PC-3 (cell line): ENCODE data around the gene CDK15. TPM values are rescaled to one million over a fixed set of nuclear protein-coding genes. Genes with fewer than 3 reads are reported as not detected.

Experiments used
- ATAC-seq: fragments of 200-7000 bp; cut with Tn5 transposase; 2 replicates; pipeline ENCODE4 v1.9.1; 2020; ENCODE audit warnings: mild to moderate bottlenecking, moderate library complexity
- BruUV-seq: library from RNA; stranded (reverse); fragments of 400-500 nt; replicated peaks from 2 replicates; lab custom pipeline; 2021; lab: Mats Ljungman, UMichigan
- CTCF ChIA-PET: fragments of 300-600 bp; sonication (Branson Sonifier 250); formaldehyde crosslinking; loops from one replicate; lab custom pipeline; 2022; ENCODE audit warnings: antibody characterized with exemption; lab: Charles Lee
- POLR2A ChIA-PET: fragments of 300-600 bp; sonication (Branson Sonifier 250); formaldehyde crosslinking; loops from one replicate; lab custom pipeline; 2022; ENCODE audit warnings: antibody characterized with exemption; ENCODE audit not compliant: unreplicated experiment; lab: Charles Lee
- DNase-seq: peaks from one replicate; pipeline ENCODE4 v3.0.0-alpha.2; 2015
- H2AFZ ChIP-seq: fragments of 300-600 bp; sonication (generic); 2 replicates; pipeline ENCODE4 v1.6.0; 2016; ENCODE audit warnings: antibody characterized with exemption, low read length
- H3F3A ChIP-seq: fragments of 300-600 bp; sonication (generic); one replicate; pipeline ENCODE4 v1.6.0; 2017; ENCODE audit warnings: antibody characterized with exemption, low read length, control low read depth, mild to moderate bottlenecking; ENCODE audit not compliant: unreplicated experiment
- H3K27ac ChIP-seq: fragments of 300-600 bp; sonication (generic); 2 replicates; pipeline ENCODE4 v1.5.1; 2016; ENCODE audit warnings: mild to moderate bottlenecking, low read length
- H3K27me3 ChIP-seq: fragments of 300-600 bp; sonication (generic); 2 replicates; pipeline ENCODE4 v1.6.1; 2016; ENCODE audit warnings: low read length, mixed read lengths
- H3K36me3 ChIP-seq: fragments of 300-600 bp; sonication (generic); 2 replicates; pipeline ENCODE4 v1.6.1; 2016; ENCODE audit warnings: low read depth, mixed run types, low read length, mixed read lengths
- H3K4me1 ChIP-seq: fragments of 300-600 bp; sonication (generic); 2 replicates; pipeline ENCODE4 v1.5.1; 2016; ENCODE audit warnings: low read length; ENCODE audit not compliant: insufficient read depth
- H3K4me2 ChIP-seq: fragments of 300-600 bp; sonication (generic); 2 replicates; pipeline ENCODE4 v1.6.0; 2016; ENCODE audit warnings: low read length
- H3K4me3 ChIP-seq: fragments of 300-600 bp; sonication (generic); 2 replicates; pipeline ENCODE4 v1.5.1; 2016; ENCODE audit warnings: mild to moderate bottlenecking, low read length, mixed read lengths
- H3K79me2 ChIP-seq: fragments of 300-600 bp; sonication (generic); 2 replicates; pipeline ENCODE4 v1.6.1; 2017; ENCODE audit warnings: low read length, mixed read lengths
- H3K9ac ChIP-seq: fragments of 300-600 bp; sonication (generic); 2 replicates; pipeline ENCODE4 v1.6.0; 2016; ENCODE audit warnings: mild to moderate bottlenecking, low read length
- H3K9me2 ChIP-seq: fragments of 300-600 bp; sonication (generic); replicated peaks from 2 replicates; pipeline ENCODE4 v1.6.1; 2016; ENCODE audit warnings: mixed run types, low read length, mixed read lengths
- H3K9me3 ChIP-seq: fragments of 300-600 bp; sonication (generic); 2 replicates; pipeline ENCODE4 v1.6.1; 2016; ENCODE audit warnings: low read length, mixed read lengths
- H4K20me1 ChIP-seq: fragments of 300-600 bp; sonication (generic); 2 replicates; pipeline ENCODE4 v1.6.1; 2016; ENCODE audit warnings: low read length, mixed read lengths
- CTCF ChIP-seq: fragments of 300-600 bp; sonication (generic); conservative IDR thresholded peaks from 2 replicates; pipeline ENCODE4 v1.5.1; 2017; ENCODE audit warnings: antibody characterized with exemption, low read depth, mild to moderate bottlenecking, low read length
- EZH2 ChIP-seq: fragments of 300-600 bp; sonication (generic); IDR thresholded peaks from one replicate; pipeline ENCODE4 v1.6.1; 2017; ENCODE audit warnings: antibody characterized with exemption, mild to moderate bottlenecking, low read length; ENCODE audit not compliant: unreplicated experiment
- EZH2phosphoT487 ChIP-seq: fragments of 300-600 bp; sonication (generic); IDR thresholded peaks from 2 replicates; pipeline ENCODE4 v1.6.1; 2018; ENCODE audit warnings: mild to moderate bottlenecking, antibody characterized with exemption, low read length, borderline replicate concordance
- intact Hi-C: fragments of 100-400 bp; cut with micrococcal nuclease; formaldehyde crosslinking; loops from 2 replicates; pipeline ENCODE4 v1.9.0; 2023
- total RNA-seq: library from RNA; depleted of rRNA; stranded (reverse); fragments of >200 nt; gene quantifications from 2 replicates; pipeline ENCODE4 v1.2.3, GENCODE V29; 2014

The CDK15 gene
- total RNA-seq, 1 experiment from 2014 or later = 2.4 TPM

DNA sequence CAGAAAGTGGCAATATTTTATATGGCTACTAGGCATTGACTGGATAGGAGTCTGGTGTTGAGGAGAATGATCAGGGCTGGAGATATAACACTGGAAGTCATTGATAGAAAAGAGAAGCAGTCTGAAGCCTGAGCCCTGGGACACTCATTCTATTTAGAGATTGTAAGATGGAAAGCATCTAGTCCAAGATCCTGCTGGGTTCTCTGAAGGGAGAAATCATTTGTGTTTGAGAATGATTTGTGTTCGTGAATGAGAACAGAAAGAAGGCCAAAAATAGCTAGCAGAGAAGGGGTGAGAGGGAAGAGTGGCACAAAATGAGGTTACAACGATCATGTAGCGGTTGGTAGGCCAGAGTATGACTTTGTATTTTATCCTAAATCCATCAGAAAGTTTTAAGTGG, 18.0 kb upstream of the CDK15 start:
- ATAC-seq = no peak
- POLR2A ChIA-PET = no interaction called here

GRCh38 chr2:201789395-201789794, 16.9 kb upstream of the CDK15 start:
- H3K27me3 ChIP-seq = no peaks in the 10 kb centered on the region
- H3F3A ChIP-seq = no peaks in the 10 kb centered on the region
- no peak for ATAC-seq
- no peaks in the 10 kb centered on the region for H3K4me1 ChIP-seq
- intact Hi-C loops = no loop called here
- H3K9me2 ChIP-seq = no peaks in the 10 kb centered on the region
- H3K9me3 ChIP-seq = no peaks in the 10 kb centered on the region
- no peak overlapping the region for H3K4me3 ChIP-seq
- CTCF ChIA-PET = no interaction called here
- H3K79me2 ChIP-seq = no peaks in the 10 kb centered on the region
- H4K20me1 ChIP-seq = no peaks in the 10 kb centered on the region
- no peaks in the 10 kb centered on the region for H3K36me3 ChIP-seq
- POLR2A ChIA-PET = no interaction called here
- no peak for DNase-seq
- H2AFZ ChIP-seq = no peak overlapping the region
- no peak overlapping the region for H3K27ac ChIP-seq
- BruUV-seq = no TSS peak
- H3K4me2 ChIP-seq = no peak overlapping the region
- TF ChIP-seq EZH2phosphoT487 (no peak), EZH2 (no peak), CTCF (no peak)
- H3K9ac ChIP-seq = no peak overlapping the region

More for the DNA sequence above, 18.0 kb upstream of the CDK15 start:
- no peak for TF ChIP-seq EZH2phosphoT487
- no peak for TF ChIP-seq EZH2
- TF ChIP-seq CTCF = no peak
- no TSS peak for BruUV-seq
- no peaks in the 10 kb centered on the region for H3K27me3 ChIP-seq
- H3K27ac ChIP-seq = no peak overlapping the region
- CTCF ChIA-PET = no interaction called here
- no peak overlapping the region for H3K4me2 ChIP-seq
- H3K9ac ChIP-seq = no peak overlapping the region
- no peaks in the 10 kb centered on the region for H3K9me2 ChIP-seq
- no peak overlapping the region for H3K4me3 ChIP-seq
- H3K9me3 ChIP-seq = no peaks in the 10 kb centered on the region
- no peaks in the 10 kb centered on the region for H3K79me2 ChIP-seq
- no peak for DNase-seq
- H3K36me3 ChIP-seq = no peaks in the 10 kb centered on the region
- H3F3A ChIP-seq = no peaks in the 10 kb centered on the region
- no peaks in the 10 kb centered on the region for H3K4me1 ChIP-seq
- intact Hi-C loops = no loop called here
- no peaks in the 10 kb centered on the region for H4K20me1 ChIP-seq
- no peak overlapping the region for H2AFZ ChIP-seq

DNA sequence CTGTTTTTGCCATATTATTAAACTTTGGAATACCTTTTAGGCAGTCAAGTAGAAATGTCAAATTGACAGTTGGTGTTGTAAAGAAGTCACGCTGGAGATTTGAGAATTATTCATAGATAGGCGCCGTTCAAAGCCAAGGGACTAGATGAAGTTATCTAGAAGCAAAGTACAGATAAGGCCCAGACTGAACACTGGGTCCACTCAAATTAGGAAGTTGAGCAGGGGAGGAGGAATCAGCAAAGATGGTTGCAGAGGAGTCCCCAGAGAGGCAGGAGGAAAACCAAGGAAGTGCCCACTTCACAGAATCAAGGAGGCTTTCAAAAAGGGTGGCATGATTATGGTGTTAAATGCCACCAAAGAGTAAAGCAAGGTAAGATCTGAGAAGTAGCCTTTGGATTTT, 16.0 kb upstream of the CDK15 start:
- Histone ChIP-seq H3K27ac (no peak overlapping the region), H3K9me2 (no peaks in the 10 kb centered on the region), H3K9me3 (no peaks in the 10 kb centered on the region), H3K4me2 (no peak overlapping the region), H4K20me1 (no peaks in the 10 kb centered on the region), H3K36me3 (no peaks in the 10 kb centered on the region), H3K4me1 (no peaks in the 10 kb centered on the region), H3K27me3 (no peaks in the 10 kb centered on the region), H3K4me3 (no peak overlapping the region), H2AFZ (no peak overlapping the region), H3K79me2 (no peaks in the 10 kb centered on the region), H3F3A (no peaks in the 10 kb centered on the region), H3K9ac (no peak overlapping the region)
- TF ChIP-seq CTCF = no peak
- no peak for TF ChIP-seq EZH2
- no peak for TF ChIP-seq EZH2phosphoT487
- no TSS peak for BruUV-seq
- ATAC-seq (no peak), DNase-seq (no peak)
- intact Hi-C loops = no loop called here
- ChIA-PET CTCF (no interaction called here), POLR2A (no interaction called here)
